K562 (cell line): Measurements from ENCODE around the gene ZBTB49. TPM values are rescaled to one million over a fixed set of nuclear protein-coding genes. Genes with fewer than 3 reads are reported as not detected.

ENCODE experiments used
- CREB1 ChIP-seq, 2 experiments: sonication (generic) in 1 of 2; formaldehyde crosslinking in 1 of 2; IDR thresholded peaks; 2 replicates each; pipeline versions ENCODE4 v1.6.1 to v1.8.0; 2012 to 2022; ENCODE audit warnings: inconsistent platforms in 1 of 2, mild to moderate bottlenecking in 1 of 2, missing genetic modification reagents in 1 of 2, moderate library complexity in 1 of 2
- DPF2 ChIP-seq: fragments of 450-650 bp; IDR thresholded peaks from 2 replicates; pipeline ENCODE4 v1.6.1; 2016
- ELF2 ChIP-seq: fragments of 250-450 bp; sonication (Bioruptor Pico); IDR thresholded peaks from 2 replicates; pipeline ENCODE4 v1.5.0; 2021; ENCODE audit warnings: mild to moderate bottlenecking
- ETV5 ChIP-seq: sonication (generic); formaldehyde crosslinking; IDR thresholded peaks from 2 replicates; pipeline ENCODE4 v1.4.0; 2020; ENCODE audit warnings: low read depth, mild to moderate bottlenecking, missing genetic modification reagents
- GATA2 ChIP-seq: sonication (generic); formaldehyde crosslinking; IDR thresholded peaks from 2 replicates; pipeline ENCODE4 v1.4.0; 2020; ENCODE audit warnings: mild to moderate bottlenecking, missing genetic modification reagents
- PHF20 ChIP-seq: fragments of 450-650 bp; IDR thresholded peaks from 2 replicates; pipeline ENCODE4 v1.6.1; 2018; ENCODE audit not compliant: partially characterized antibody
- RFX7 ChIP-seq: fragments of 250-450 bp; sonication (Bioruptor Pico); IDR thresholded peaks from 2 replicates; pipeline ENCODE4 v1.5.1; 2021; ENCODE audit warnings: mild to moderate bottlenecking
- SMAD1 ChIP-seq: fragments of 150-350 bp; IDR thresholded peaks from 2 replicates; pipeline ENCODE4 v1.6.1; 2014; ENCODE audit warnings: low read length, low read depth; ENCODE audit not compliant: partially characterized antibody
- SRSF7 ChIP-seq: fragments of 200-400 bp; formaldehyde crosslinking; optimal IDR thresholded peaks from 2 replicates; pipeline ENCODE3; 2017; ENCODE audit warnings: mild to moderate bottlenecking, low read depth, low read length
- TEAD2 ChIP-seq: fragments of 450-650 bp; IDR thresholded peaks from 2 replicates; pipeline ENCODE4 v1.6.1; 2016; ENCODE audit warnings: missing genetic modification characterization, control low read depth, missing compliant biosample characterization
- YY1 ChIP-seq, 3 experiments: IDR thresholded peaks; 2 replicates each; pipeline ENCODE4 v1.6.1; 2011; ENCODE audit warnings: low read length in 2 of 3, mild to moderate bottlenecking in 2 of 3, moderate library complexity in 2 of 3, borderline replicate concordance in 1 of 3, control low read depth in 1 of 3, low read depth in 1 of 3; ENCODE audit not compliant: insufficient read depth in 3 of 3, insufficient replicate concordance in 2 of 3, control insufficient read depth in 1 of 3, insufficient read length in 1 of 3; ENCODE audit errors: extremely low read depth in 1 of 3
- ZBTB1 ChIP-seq: sonication (generic); formaldehyde crosslinking; IDR thresholded peaks from 2 replicates; pipeline ENCODE4 v1.8.1; 2023; ENCODE audit warnings: missing genetic modification reagents, low read depth, mild to moderate bottlenecking, borderline replicate concordance
- ZNF12 ChIP-seq: sonication (generic); formaldehyde crosslinking; IDR thresholded peaks from 2 replicates; pipeline ENCODE4 v1.4.0; 2020; ENCODE audit warnings: mild to moderate bottlenecking, missing genetic modification reagents
- ZNF316 ChIP-seq: fragments of 450-650 bp; IDR thresholded peaks from 2 replicates; pipeline ENCODE4 v1.6.1; 2016
- ZNF347 ChIP-seq: fragments of 450-650 bp; formaldehyde crosslinking; IDR thresholded peaks from 2 replicates; pipeline ENCODE4 v1.4.0; 2020; ENCODE audit warnings: low read depth, mild to moderate bottlenecking, moderate library complexity
- ZNF444 ChIP-seq: fragments of 250-450 bp; sonication (Bioruptor Pico); IDR thresholded peaks from 2 replicates; pipeline ENCODE4 v1.4.0; 2020; ENCODE audit warnings: mild to moderate bottlenecking, moderate library complexity
- ZNF586 ChIP-seq: fragments of 450-650 bp; formaldehyde crosslinking; conservative IDR thresholded peaks from 2 replicates; pipeline ENCODE4 v1.4.0; 2020; ENCODE audit warnings: mild to moderate bottlenecking, moderate library complexity
- ZNF766 ChIP-seq: fragments of 200-800 bp; sonication (Bioruptor generic); conservative IDR thresholded peaks from 2 replicates; pipeline ENCODE4 v1.6.1; 2016; ENCODE audit warnings: missing genetic modification characterization, missing compliant biosample characterization
- polyA plus RNA-seq, 8 experiments: library from polyadenylated mRNA; depleted of rRNA in 4 of 8; stranded (reverse) in 5 of 8; unstranded in 3 of 8; fragments of >200 nt; fragmentation: Nextera tagmentation in 2 of 8; fragmentation: Illumina TruSeq in 1 of 8; extraction: Ambion mirVana in 2 of 8; extraction: Trizol in 1 of 8; gene quantifications; 2 replicates each; pipeline versions ENCODE4 v1.2.1 to v1.2.3, GENCODE V29; 2011 to 2014; ENCODE audit warnings: inconsistent platforms in 1 of 8, missing spikeins in 1 of 8
- total RNA-seq, 7 experiments: library from RNA; depleted of rRNA in 6 of 7; stranded (reverse); fragments of >200 nt in 6 of 7; fragmentation: Illumina TruSeq in 2 of 7; extraction: Trizol in 2 of 7; gene quantifications; 2 replicates each; pipeline versions ENCODE4 v1.2.1 to v1.2.3, GENCODE V29; 2011 to 2021; ENCODE audit warnings: low replicate concordance in 1 of 7
- TF ChIP-seq, protein P1 (sequence below): fragments of 250-450 bp; sonication (Bioruptor Pico); IDR thresholded peaks from 2 replicates; pipeline ENCODE4 v1.4.0; 2020
- TF ChIP-seq, protein P2 (sequence below): fragments of 250-450 bp; sonication (Bioruptor Pico); IDR thresholded peaks from 2 replicates; pipeline ENCODE4 v1.8.0; 2021; ENCODE audit warnings: borderline replicate concordance, mild to moderate bottlenecking, moderate library complexity; ENCODE audit not compliant: poor library complexity, severe bottlenecking
- TF ChIP-seq, protein P3 (sequence below): fragments of 250-450 bp; sonication (Bioruptor Pico); IDR thresholded peaks from 2 replicates; pipeline ENCODE4 v1.4.0; 2020; ENCODE audit warnings: mild to moderate bottlenecking
- TF ChIP-seq, protein P4 (sequence below): fragments of 250-450 bp; sonication (Bioruptor Pico); IDR thresholded peaks from 2 replicates; pipeline ENCODE4 v1.9.0; 2021; ENCODE audit warnings: mild to moderate bottlenecking, inconsistent platforms

ZBTB49 gene
- total and polyA plus RNA-seq, 9 of the 15 experiments (the other 6 are each of a cell fraction or from before 2014, with no cell fraction given): 0.49 to 8.0 (median 4.2) TPM

DNA sequence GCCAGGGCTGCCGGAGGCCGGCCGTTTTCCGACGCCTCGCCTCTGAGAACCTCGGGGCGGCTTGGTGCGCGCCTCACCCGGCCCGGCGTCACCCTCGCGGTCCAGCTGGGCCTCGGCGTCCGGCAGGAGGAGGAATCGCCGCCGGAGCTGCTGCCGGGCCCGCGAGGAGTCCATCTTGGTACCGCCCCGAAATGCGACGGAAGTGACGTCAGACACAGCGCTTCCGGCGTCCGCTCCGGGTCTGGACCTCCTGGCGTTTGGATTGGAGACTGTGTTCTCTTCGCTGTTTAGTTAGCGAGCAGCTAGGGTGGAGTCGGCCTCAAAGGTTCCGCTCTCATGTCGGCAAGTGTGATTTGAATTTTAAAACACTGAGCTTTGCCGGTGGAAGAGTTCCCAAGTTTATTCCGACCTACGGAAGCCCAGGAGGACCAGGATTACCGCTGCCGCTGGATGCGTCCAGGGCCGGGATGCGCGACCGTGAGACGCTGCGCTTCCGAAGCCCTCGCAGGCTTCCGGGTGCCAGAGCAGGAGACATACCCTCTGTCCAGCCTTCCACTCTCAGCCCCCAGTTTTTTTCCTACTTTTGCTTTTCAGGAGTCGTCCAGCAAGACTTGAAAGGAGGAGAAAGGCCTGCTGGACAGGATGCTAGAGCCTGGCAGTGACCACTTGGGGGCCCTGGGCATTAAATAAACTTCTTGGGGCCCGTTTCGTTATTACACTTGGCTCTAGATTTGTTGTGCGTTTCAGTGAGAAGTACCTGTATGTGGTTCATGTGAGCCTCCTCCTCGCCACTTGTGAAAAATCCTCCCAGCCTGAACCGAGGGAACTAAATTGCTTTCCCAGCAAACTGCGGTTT is 41.8 kb upstream of the ZBTB49 start, which contains the start of gene TMEM128 (continued):
- TF ChIP-seq, protein P1, sequence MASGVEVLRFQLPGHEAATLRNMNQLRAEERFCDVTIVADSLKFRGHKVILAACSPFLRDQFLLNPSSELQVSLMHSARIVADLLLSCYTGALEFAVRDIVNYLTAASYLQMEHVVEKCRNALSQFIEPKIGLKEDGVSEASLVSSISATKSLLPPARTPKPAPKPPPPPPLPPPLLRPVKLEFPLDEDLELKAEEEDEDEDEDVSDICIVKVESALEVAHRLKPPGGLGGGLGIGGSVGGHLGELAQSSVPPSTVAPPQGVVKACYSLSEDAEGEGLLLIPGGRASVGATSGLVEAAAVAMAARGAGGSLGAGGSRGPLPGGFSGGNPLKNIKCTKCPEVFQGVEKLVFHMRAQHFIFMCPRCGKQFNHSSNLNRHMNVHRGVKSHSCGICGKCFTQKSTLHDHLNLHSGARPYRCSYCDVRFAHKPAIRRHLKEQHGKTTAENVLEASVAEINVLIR: peak; percentile 92
- TF ChIP-seq GATA2: no peak
- peak; percentile 72 for TF ChIP-seq ZNF766 (CRISPR knock-in tag)
- TF ChIP-seq ETV5 (CRISPR knock-in tag): peak; percentile 70
- TF ChIP-seq ZNF444 (CRISPR knock-in tag): no peak
- TF ChIP-seq, protein P2, sequence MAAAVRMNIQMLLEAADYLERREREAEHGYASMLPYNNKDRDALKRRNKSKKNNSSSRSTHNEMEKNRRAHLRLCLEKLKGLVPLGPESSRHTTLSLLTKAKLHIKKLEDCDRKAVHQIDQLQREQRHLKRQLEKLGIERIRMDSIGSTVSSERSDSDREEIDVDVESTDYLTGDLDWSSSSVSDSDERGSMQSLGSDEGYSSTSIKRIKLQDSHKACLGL (CRISPR knock-in tag): no peak
- TF ChIP-seq CREB1 (IDR thresholded peaks at IDR 0.05): peak; percentile 93
- TF ChIP-seq CREB1 (CRISPR knock-in tag; IDR thresholded peaks at IDR 0.05): peak; percentile 96
- no peak for TF ChIP-seq TEAD2
- TF ChIP-seq PHF20: peak; percentile 99
- no peak for TF ChIP-seq ZBTB1 (CRISPR knock-in tag)
- no peak for TF ChIP-seq DPF2
- TF ChIP-seq YY1 (IDR thresholded peaks at IDR 0.05; ENCODE audit: borderline replicate concordance in 1 of 3, control insufficient read depth in 1 of 3, extremely low read depth in 1 of 3, insufficient read depth in 3 of 3, insufficient read length in 1 of 3, insufficient replicate concordance in 2 of 3, low read depth in 1 of 3, low read length in 2 of 3): peak; percentile 70 to 96 (median 95)
- TF ChIP-seq ZNF316: no peak
- TF ChIP-seq ZNF347 (CRISPR knock-in tag): no peak
- TF ChIP-seq, protein P3, sequence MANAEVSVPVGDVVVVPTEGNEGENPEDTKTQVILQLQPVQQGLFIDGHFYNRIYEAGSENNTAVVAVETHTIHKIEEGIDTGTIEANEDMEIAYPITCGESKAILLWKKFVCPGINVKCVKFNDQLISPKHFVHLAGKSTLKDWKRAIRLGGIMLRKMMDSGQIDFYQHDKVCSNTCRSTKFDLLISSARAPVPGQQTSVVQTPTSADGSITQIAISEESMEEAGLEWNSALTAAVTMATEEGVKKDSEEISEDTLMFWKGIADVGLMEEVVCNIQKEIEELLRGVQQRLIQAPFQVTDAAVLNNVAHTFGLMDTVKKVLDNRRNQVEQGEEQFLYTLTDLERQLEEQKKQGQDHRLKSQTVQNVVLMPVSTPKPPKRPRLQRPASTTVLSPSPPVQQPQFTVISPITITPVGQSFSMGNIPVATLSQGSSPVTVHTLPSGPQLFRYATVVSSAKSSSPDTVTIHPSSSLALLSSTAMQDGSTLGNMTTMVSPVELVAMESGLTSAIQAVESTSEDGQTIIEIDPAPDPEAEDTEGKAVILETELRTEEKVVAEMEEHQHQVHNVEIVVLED: peak; percentile 37
- no peak for TF ChIP-seq SMAD1
- TF ChIP-seq, protein P4, sequence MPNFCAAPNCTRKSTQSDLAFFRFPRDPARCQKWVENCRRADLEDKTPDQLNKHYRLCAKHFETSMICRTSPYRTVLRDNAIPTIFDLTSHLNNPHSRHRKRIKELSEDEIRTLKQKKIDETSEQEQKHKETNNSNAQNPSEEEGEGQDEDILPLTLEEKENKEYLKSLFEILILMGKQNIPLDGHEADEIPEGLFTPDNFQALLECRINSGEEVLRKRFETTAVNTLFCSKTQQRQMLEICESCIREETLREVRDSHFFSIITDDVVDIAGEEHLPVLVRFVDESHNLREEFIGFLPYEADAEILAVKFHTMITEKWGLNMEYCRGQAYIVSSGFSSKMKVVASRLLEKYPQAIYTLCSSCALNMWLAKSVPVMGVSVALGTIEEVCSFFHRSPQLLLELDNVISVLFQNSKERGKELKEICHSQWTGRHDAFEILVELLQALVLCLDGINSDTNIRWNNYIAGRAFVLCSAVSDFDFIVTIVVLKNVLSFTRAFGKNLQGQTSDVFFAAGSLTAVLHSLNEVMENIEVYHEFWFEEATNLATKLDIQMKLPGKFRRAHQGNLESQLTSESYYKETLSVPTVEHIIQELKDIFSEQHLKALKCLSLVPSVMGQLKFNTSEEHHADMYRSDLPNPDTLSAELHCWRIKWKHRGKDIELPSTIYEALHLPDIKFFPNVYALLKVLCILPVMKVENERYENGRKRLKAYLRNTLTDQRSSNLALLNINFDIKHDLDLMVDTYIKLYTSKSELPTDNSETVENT (CRISPR knock-in tag): no peak; the same call in 1 of the 2 replicates
- TF ChIP-seq SRSF7: no peak
- no peak for TF ChIP-seq RFX7 (CRISPR knock-in tag)
- TF ChIP-seq ZNF12 (CRISPR knock-in tag): no peak
- TF ChIP-seq ELF2 (CRISPR knock-in tag): peak; percentile 88
- TF ChIP-seq ZNF586: no peak
